HCT116 (cell line): ENCODE measurements around the gene SH2D6. TPM values are rescaled to one million over a fixed set of nuclear protein-coding genes. Genes with fewer than 3 reads are reported as not detected.

Source experiments
- ATAC-seq: fragments of 200-7000 bp; cut with Tn5 transposase; 2 replicates; pipeline ENCODE4 v1.9.1; 2020; ENCODE audit warnings: mild to moderate bottlenecking, moderate library complexity
- BruUV-seq: library from RNA; stranded (reverse); fragments of 400-500 nt; replicated peaks from 2 replicates; lab custom pipeline; 2021; lab: Mats Ljungman, UMichigan
- CTCF ChIA-PET: fragments of 300-600 bp; sonication (Branson Sonifier 250); formaldehyde crosslinking; loops from one replicate; lab custom pipeline; 2021; ENCODE audit warnings: antibody characterized with exemption; lab: Charles Lee
- POLR2A ChIA-PET: fragments of 300-600, 350-600 bp; sonication (Branson Sonifier 250); formaldehyde crosslinking; loops from one replicate; lab custom pipeline; 2021; ENCODE audit warnings: antibody characterized with exemption; lab: Charles Lee
- RAD21 ChIA-PET, 2 experiments: fragments of 300-600 bp; sonication (Branson Sonifier 250); formaldehyde crosslinking; loops; one replicate each; lab custom pipeline; 2023; ENCODE audit warnings: low total read pairs in 2 of 2; ENCODE audit not compliant: uncharacterized antibody in 2 of 2, unreplicated experiment in 2 of 2, low non-redundant PET in 1 of 2; lab: Charles Lee
- DNase-seq: peaks from one replicate; pipeline ENCODE4 v3.0.0-alpha.2; 2010; ENCODE audit warnings: low read depth, low spot score
- H2AFZ ChIP-seq: fragments of 200-600 bp; shearing (Covaris generic), sonication (generic); 2 replicates; pipeline ENCODE4 v1.6.1; 2017; ENCODE audit warnings: low read depth, mixed run types, mixed read lengths, antibody characterized with exemption, low read length; ENCODE audit not compliant: poor library complexity, severe bottlenecking
- H3K27ac ChIP-seq: 2 replicates; pipeline ENCODE4 v1.5.1; 2012; ENCODE audit warnings: low read depth, low read length
- H3K27me3 ChIP-seq: fragments of 200-600 bp; sonication (generic); 2 replicates; pipeline ENCODE4 v1.6.1; 2016; ENCODE audit warnings: mixed run types, low read length, mixed read lengths; ENCODE audit not compliant: insufficient read depth
- H3K36me3 ChIP-seq, 2 experiments: fragments of 200-500 bp in 1 of 2; fragments of 200-600 bp in 1 of 2; sonication (Bioruptor generic) in 1 of 2; sonication (generic) in 1 of 2; 2 replicates each; pipeline versions ENCODE4 v1.5.1 to v1.6.1; 2014 to 2016; ENCODE audit warnings: low read length in 2 of 2, inconsistent platforms in 1 of 2, mixed read lengths in 1 of 2, mixed run types in 1 of 2; ENCODE audit not compliant: insufficient read depth in 2 of 2, control insufficient read depth in 1 of 2
- H3K4me1 ChIP-seq, 2 experiments: fragments of 200-600 bp in 1 of 2; sonication (generic) in 1 of 2; 2 replicates each; pipeline versions ENCODE4 v1.5.1 to v1.6.1; 2012 to 2017; ENCODE audit warnings: low read length in 2 of 2, inconsistent platforms in 1 of 2, mild to moderate bottlenecking in 1 of 2, mixed read lengths in 1 of 2, mixed run types in 1 of 2, moderate library complexity in 1 of 2; ENCODE audit not compliant: insufficient read depth in 2 of 2, control insufficient read depth in 1 of 2
- H3K4me2 ChIP-seq: fragments of 200-600 bp; sonication (generic); 2 replicates; pipeline ENCODE4 v1.6.1; 2017; ENCODE audit warnings: mixed run types, low read length, mixed read lengths
- H3K4me3 ChIP-seq, 2 experiments: fragments of 200-600 bp in 1 of 2; sonication (generic) in 1 of 2; replicated peaks in 1 of 2; 2 replicates each; pipeline ENCODE4 v1.5.1; 2011 to 2016; ENCODE audit warnings: low read length in 2 of 2, control low read depth in 1 of 2, low read depth in 1 of 2, mild to moderate bottlenecking in 1 of 2, mixed read lengths in 1 of 2, mixed run types in 1 of 2
- H3K79me2 ChIP-seq: fragments of 200-600 bp; sonication (generic); 2 replicates; pipeline ENCODE4 v1.6.1; 2017; ENCODE audit warnings: mild to moderate bottlenecking, mixed run types, low read length, moderate library complexity, mixed read lengths; ENCODE audit not compliant: insufficient read depth
- H3K9ac ChIP-seq: fragments of 200-600 bp; sonication (generic); 2 replicates; pipeline ENCODE4 v1.6.1; 2016; ENCODE audit warnings: low read length, mixed read lengths
- H3K9me2 ChIP-seq: fragments of 200-600 bp; sonication (generic), shearing (Covaris generic); 2 replicates; pipeline ENCODE4 v1.6.1; 2017; ENCODE audit warnings: mixed run types, mild to moderate bottlenecking, moderate library complexity; ENCODE audit not compliant: insufficient read depth
- H3K9me3 ChIP-seq, 2 experiments: fragments of 200-500 bp in 1 of 2; fragments of 200-600 bp in 1 of 2; sonication (Bioruptor generic) in 1 of 2; sonication (generic) in 1 of 2; 2 replicates each; pipeline ENCODE4 v1.6.1; 2014 to 2017; ENCODE audit warnings: low read length in 2 of 2, mixed read lengths in 2 of 2, inconsistent platforms in 1 of 2, low read depth in 1 of 2, mild to moderate bottlenecking in 1 of 2, mixed run types in 1 of 2, moderate library complexity in 1 of 2; ENCODE audit not compliant: control insufficient read depth in 1 of 2, insufficient read depth in 1 of 2
- H4K20me1 ChIP-seq: fragments of 200-600 bp; sonication (generic), shearing (Covaris generic); 2 replicates; pipeline ENCODE4 v1.6.1; 2017; ENCODE audit warnings: mixed run types, mild to moderate bottlenecking, moderate library complexity; ENCODE audit not compliant: insufficient read depth
- CBX3 ChIP-seq: IDR thresholded peaks from 2 replicates; pipeline ENCODE4 v1.6.1; 2012; ENCODE audit warnings: low read depth
- EGR1 ChIP-seq: IDR thresholded peaks from 2 replicates; pipeline ENCODE4 v1.6.1; 2012; ENCODE audit warnings: low read depth
- EZH2 ChIP-seq: fragments of 200-600 bp; sonication (generic); IDR thresholded peaks from 2 replicates; pipeline ENCODE4 v1.6.1; 2017; ENCODE audit warnings: antibody characterized with exemption, mixed run types
- EZH2phosphoT487 ChIP-seq: fragments of 200-600 bp; IDR thresholded peaks from 2 replicates; pipeline ENCODE4 v1.6.1; 2018; ENCODE audit warnings: antibody characterized with exemption, borderline replicate concordance
- JUND ChIP-seq: IDR thresholded peaks from 2 replicates; pipeline ENCODE4 v1.6.1; 2012
- POLR2A ChIP-seq: IDR thresholded peaks from 2 replicates; pipeline ENCODE4 v1.7.0; 2011; ENCODE audit warnings: borderline replicate concordance; ENCODE audit not compliant: insufficient read depth, insufficient read length; ENCODE audit errors: extremely low read depth
- REST ChIP-seq: IDR thresholded peaks from 2 replicates; pipeline ENCODE4 v1.6.1; 2012; ENCODE audit warnings: low read depth
- SIN3A ChIP-seq: IDR thresholded peaks from 2 replicates; pipeline ENCODE4 v1.6.1; 2012; ENCODE audit warnings: low read depth
- ZFX ChIP-seq: fragments of 450-650 bp; IDR thresholded peaks from 2 replicates; pipeline ENCODE4 v1.6.1; 2017
- ZNF274 ChIP-seq: fragments of 200-500 bp; sonication (Bioruptor generic); IDR thresholded peaks from 2 replicates; pipeline ENCODE4 v1.6.1; 2014; ENCODE audit warnings: mild to moderate bottlenecking, low read depth, low read length, inconsistent platforms
- intact Hi-C: fragments of 100-400 bp; cut with micrococcal nuclease; formaldehyde crosslinking; loops from 2 replicates; pipeline ENCODE4 v1.10.0; 2022
- total RNA-seq: library from RNA; stranded (reverse); gene quantifications from one replicate; pipeline ENCODE4 v1.2.1, GENCODE V29; 2021; ENCODE audit not compliant: unreplicated experiment
- TF ChIP-seq, protein P1 (sequence below), 3 experiments: fragments of 200-600 bp in 1 of 3; sonication (generic) in 1 of 3; IDR thresholded peaks in 2 of 3; conservative IDR thresholded peaks in 1 of 3; 2 replicates each; pipeline ENCODE4 v1.5.1; 2012 to 2017; ENCODE audit warnings: low read depth in 2 of 3, low read length in 2 of 3, antibody characterized with exemption in 1 of 3, borderline replicate concordance in 1 of 3, control low read depth in 1 of 3, mild to moderate bottlenecking in 1 of 3, mixed read lengths in 1 of 3, mixed run types in 1 of 3, moderate library complexity in 1 of 3; ENCODE audit not compliant: insufficient read depth in 1 of 3

SH2D6 gene
- total RNA-seq, 1 experiment from 2014 or later, result 2.7 TPM

DNA sequence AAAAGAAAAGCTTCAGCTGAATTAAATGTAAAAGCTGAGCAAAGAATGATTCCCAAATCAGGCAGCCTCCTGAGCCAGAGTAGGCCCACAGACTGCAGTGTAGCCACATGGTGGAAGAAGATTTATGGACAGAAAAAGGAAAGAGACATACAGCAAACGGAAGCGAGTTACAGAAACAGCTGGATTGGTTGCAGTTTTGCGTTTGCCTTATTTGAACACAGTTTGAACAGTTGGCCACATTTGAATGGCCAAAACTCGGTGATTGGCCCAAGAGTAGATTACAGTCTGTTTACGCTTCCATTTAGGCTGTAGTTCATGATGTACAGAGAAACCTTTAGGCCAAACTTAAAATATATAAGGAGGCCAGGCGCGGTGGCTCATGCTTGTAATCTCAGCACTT, 35.1 kb downstream of the SH2D6 start:
- CTCF ChIA-PET, result no interaction called here
- Histone ChIP-seq H3K9ac (no peak overlapping the region), H3K9me3 (no peaks in the 10 kb centered on the region), H2AFZ (peak overlapping the region; percentile 22), H3K4me1 (peaks cover 33 to 40% of the 10 kb centered on the region in 2 experiments), H4K20me1 (no peaks in the 10 kb centered on the region), H3K4me2 (no peak overlapping the region), H3K4me3 (no peak overlapping the region), H3K27me3 (no peaks in the 10 kb centered on the region), H3K27ac (no peak overlapping the region), H3K9me2 (no peaks in the 10 kb centered on the region), H3K79me2 (no peaks in the 10 kb centered on the region), H3K36me3 (no peaks in the 10 kb centered on the region)
- no TSS peak for BruUV-seq
- RAD21 ChIA-PET, result no interaction called here
- ATAC-seq (no peak), DNase-seq (no peak)
- POLR2A ChIA-PET, result no interaction called here
- intact Hi-C loops, result no loop called here
- no peak for TF ChIP-seq POLR2A
- no peak for TF ChIP-seq CBX3
- no peak for TF ChIP-seq EZH2
- TF ChIP-seq ZNF274, result no peak
- TF ChIP-seq EZH2phosphoT487, result no peak
- TF ChIP-seq EGR1, result no peak
- TF ChIP-seq SIN3A, result no peak
- TF ChIP-seq, protein P1, sequence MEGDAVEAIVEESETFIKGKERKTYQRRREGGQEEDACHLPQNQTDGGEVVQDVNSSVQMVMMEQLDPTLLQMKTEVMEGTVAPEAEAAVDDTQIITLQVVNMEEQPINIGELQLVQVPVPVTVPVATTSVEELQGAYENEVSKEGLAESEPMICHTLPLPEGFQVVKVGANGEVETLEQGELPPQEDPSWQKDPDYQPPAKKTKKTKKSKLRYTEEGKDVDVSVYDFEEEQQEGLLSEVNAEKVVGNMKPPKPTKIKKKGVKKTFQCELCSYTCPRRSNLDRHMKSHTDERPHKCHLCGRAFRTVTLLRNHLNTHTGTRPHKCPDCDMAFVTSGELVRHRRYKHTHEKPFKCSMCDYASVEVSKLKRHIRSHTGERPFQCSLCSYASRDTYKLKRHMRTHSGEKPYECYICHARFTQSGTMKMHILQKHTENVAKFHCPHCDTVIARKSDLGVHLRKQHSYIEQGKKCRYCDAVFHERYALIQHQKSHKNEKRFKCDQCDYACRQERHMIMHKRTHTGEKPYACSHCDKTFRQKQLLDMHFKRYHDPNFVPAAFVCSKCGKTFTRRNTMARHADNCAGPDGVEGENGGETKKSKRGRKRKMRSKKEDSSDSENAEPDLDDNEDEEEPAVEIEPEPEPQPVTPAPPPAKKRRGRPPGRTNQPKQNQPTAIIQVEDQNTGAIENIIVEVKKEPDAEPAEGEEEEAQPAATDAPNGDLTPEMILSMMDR (IDR thresholded peaks at IDR 0.05 in 2 of 3, conservative IDR thresholded peaks at IDR 0.05 in 1 of 3; ENCODE audit: borderline replicate concordance in 1 of 3, insufficient read depth in 1 of 3, low read depth in 2 of 3, low read length in 2 of 3), result no peak
- no peak for TF ChIP-seq JUND
- TF ChIP-seq ZFX, result no peak
- TF ChIP-seq REST, result no peak
